Neural cell (in vitro differentiated cells): Measurements from ENCODE around the gene THRB. TPM values are rescaled to one million over a fixed set of nuclear protein-coding genes. Genes with fewer than 3 reads are reported as not detected.

Source experiments
- H2AFZ ChIP-seq: fragments of 200-600, 300-800 bp; sonication (generic), shearing (Covaris generic); 2 replicates; pipeline ENCODE4 v1.6.0; 2014; ENCODE audit warnings: low read depth, mild to moderate bottlenecking, antibody characterized with exemption, low read length, moderate library complexity
- H3F3A ChIP-seq: fragments of 200-600 bp; shearing (Covaris generic); 2 replicates; pipeline ENCODE4 v1.6.1; 2016; ENCODE audit warnings: mild to moderate bottlenecking, moderate library complexity, mixed read lengths, antibody characterized with exemption, low read length; ENCODE audit not compliant: insufficient read depth, poor library complexity, severe bottlenecking
- H3K27ac ChIP-seq: fragments of 200-600, 300-800 bp; sonication (generic), shearing (Covaris generic); 2 replicates; pipeline ENCODE4 v1.5.1; 2014; ENCODE audit warnings: mild to moderate bottlenecking, low read length, moderate library complexity
- H3K27me3 ChIP-seq: fragments of 300-800, 200-600 bp; sonication (generic), shearing (Covaris generic); 2 replicates; pipeline ENCODE4 v1.6.0; 2014; ENCODE audit warnings: mild to moderate bottlenecking, low read depth, low read length, moderate library complexity; ENCODE audit not compliant: insufficient read depth
- H3K36me3 ChIP-seq: fragments of 300-800, 200-600 bp; sonication (generic), shearing (Covaris generic); 2 replicates; pipeline ENCODE4 v1.5.1; 2014; ENCODE audit warnings: mild to moderate bottlenecking, antibody characterized with exemption, low read length, moderate library complexity; ENCODE audit not compliant: insufficient read depth
- H3K4me2 ChIP-seq: fragments of 300-800, 200-600 bp; sonication (generic), shearing (Covaris generic); 2 replicates; pipeline ENCODE4 v1.6.0; 2014; ENCODE audit warnings: mild to moderate bottlenecking, low read length
- H3K4me3 ChIP-seq: fragments of 300-800, 200-600 bp; sonication (generic), shearing (Covaris generic); 2 replicates; pipeline ENCODE4 v1.5.1; 2014; ENCODE audit warnings: mild to moderate bottlenecking, low read length, moderate library complexity
- H3K79me2 ChIP-seq: fragments of 200-600 bp; shearing (Covaris generic); replicated peaks from 2 replicates; pipeline ENCODE4 v1.6.0; 2014; ENCODE audit warnings: mild to moderate bottlenecking, low read length, moderate library complexity; ENCODE audit not compliant: insufficient read depth
- H3K9ac ChIP-seq: fragments of 300-800, 200-600 bp; sonication (generic), shearing (Covaris generic); 2 replicates; pipeline ENCODE4 v1.6.1; 2016; ENCODE audit warnings: mild to moderate bottlenecking, low read length, mixed read lengths
- H3K9me2 ChIP-seq: fragments of 200-600 bp; shearing (Covaris generic); 2 replicates; pipeline ENCODE4 v1.6.1; 2016; ENCODE audit warnings: mild to moderate bottlenecking, low read length, mixed read lengths; ENCODE audit not compliant: insufficient read depth
- H3K9me3 ChIP-seq: fragments of 200-600, 300-800 bp; sonication (generic), shearing (Covaris generic); 2 replicates; pipeline ENCODE4 v1.6.1; 2016; ENCODE audit warnings: mild to moderate bottlenecking, mixed run types, low read length, moderate library complexity, mixed read lengths
- H4K20me1 ChIP-seq: fragments of 200-600 bp; shearing (Covaris generic); 2 replicates; pipeline ENCODE4 v1.6.1; 2016; ENCODE audit warnings: mild to moderate bottlenecking, mixed run types; ENCODE audit not compliant: insufficient read depth
- EP300 ChIP-seq: fragments of 450-650 bp; conservative IDR thresholded peaks from 2 replicates; pipeline ENCODE4 v1.6.1; 2014; ENCODE audit warnings: antibody characterized with exemption, mild to moderate bottlenecking, moderate library complexity; ENCODE audit not compliant: poor library complexity, severe bottlenecking
- EZH2 ChIP-seq: fragments of 200-600, 300-800 bp; shearing (Covaris generic), sonication (generic); IDR thresholded peaks from 2 replicates; pipeline ENCODE4 v1.6.1; 2014; ENCODE audit warnings: antibody characterized with exemption, low read length, borderline replicate concordance, mild to moderate bottlenecking; ENCODE audit not compliant: insufficient read depth, poor library complexity, severe bottlenecking
- MXI1 ChIP-seq: fragments of 450-650 bp; conservative IDR thresholded peaks from 2 replicates; pipeline ENCODE4 v1.6.1; 2014; ENCODE audit warnings: antibody characterized with exemption, mild to moderate bottlenecking; ENCODE audit not compliant: poor library complexity, severe bottlenecking
- POLR2AphosphoS5 ChIP-seq: IDR thresholded peaks from 2 replicates; pipeline ENCODE4 v1.6.1; 2012
- RAD21 ChIP-seq: fragments of 450-650 bp; conservative IDR thresholded peaks from 2 replicates; pipeline ENCODE4 v1.6.1; 2014; ENCODE audit warnings: antibody characterized with exemption, mild to moderate bottlenecking, moderate library complexity
- SMC3 ChIP-seq: fragments of 450-650 bp; conservative IDR thresholded peaks from 2 replicates; pipeline ENCODE4 v1.6.1; 2014; ENCODE audit warnings: antibody characterized with exemption, mild to moderate bottlenecking, moderate library complexity; ENCODE audit not compliant: poor library complexity
- TAF1 ChIP-seq: IDR thresholded peaks from 2 replicates; pipeline ENCODE4 v1.6.1; 2012; ENCODE audit warnings: low read depth
- polyA plus RNA-seq: library from polyadenylated mRNA; depleted of rRNA; stranded (reverse); fragments of >200 nt; gene quantifications from 2 replicates; pipeline ENCODE4 v1.2.3, GENCODE V29; 2014
- TF ChIP-seq, protein P1 (sequence below): fragments of 450-650 bp; IDR thresholded peaks from 2 replicates; pipeline ENCODE4 v1.5.1; 2014; ENCODE audit warnings: antibody characterized with exemption, mild to moderate bottlenecking, moderate library complexity; ENCODE audit not compliant: poor library complexity, severe bottlenecking
- TF ChIP-seq, protein P2 (sequence below): IDR thresholded peaks from 2 replicates; pipeline ENCODE4 v1.6.1; 2012; ENCODE audit warnings: borderline replicate concordance

The THRB gene
- polyA plus RNA-seq, 1 donor from 2014 or later = 1.7 TPM

DNA sequence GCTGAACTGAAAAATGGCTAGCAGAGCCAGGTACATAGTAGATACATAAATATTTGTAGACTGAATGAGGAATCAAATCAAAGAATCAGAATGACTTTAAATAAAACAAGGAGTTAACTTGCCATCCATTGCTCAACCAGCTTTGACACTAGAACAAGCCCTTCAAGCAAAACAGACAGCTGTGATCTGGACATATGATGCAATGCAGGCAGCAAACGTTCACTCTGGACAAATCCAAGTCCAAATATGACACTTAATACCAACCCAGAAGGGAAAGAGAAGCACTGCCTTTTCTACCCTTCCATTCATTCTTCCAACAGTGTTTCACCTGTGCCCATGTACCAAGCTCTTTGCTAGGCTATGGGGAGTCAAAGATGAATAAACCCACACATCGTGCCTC lies 4.5 kb downstream of the THRB start:
- Histone ChIP-seq H3K36me3 (no peaks in the 10 kb centered on the region), H3K9ac (no peak overlapping the region), H3F3A (no peaks in the 10 kb centered on the region), H3K27ac (no peak overlapping the region), H3K4me2 (no peak overlapping the region), H3K9me2 (no peaks in the 10 kb centered on the region), H3K4me3 (no peak overlapping the region), H3K79me2 (no peaks in the 10 kb centered on the region), H3K9me3 (no peaks in the 10 kb centered on the region), H2AFZ (no peak overlapping the region), H3K27me3 (peaks cover 41% of the 10 kb centered on the region), H4K20me1 (no peaks in the 10 kb centered on the region)
- no peak for TF ChIP-seq TAF1
- no peak for TF ChIP-seq EP300
- TF ChIP-seq, protein P1, sequence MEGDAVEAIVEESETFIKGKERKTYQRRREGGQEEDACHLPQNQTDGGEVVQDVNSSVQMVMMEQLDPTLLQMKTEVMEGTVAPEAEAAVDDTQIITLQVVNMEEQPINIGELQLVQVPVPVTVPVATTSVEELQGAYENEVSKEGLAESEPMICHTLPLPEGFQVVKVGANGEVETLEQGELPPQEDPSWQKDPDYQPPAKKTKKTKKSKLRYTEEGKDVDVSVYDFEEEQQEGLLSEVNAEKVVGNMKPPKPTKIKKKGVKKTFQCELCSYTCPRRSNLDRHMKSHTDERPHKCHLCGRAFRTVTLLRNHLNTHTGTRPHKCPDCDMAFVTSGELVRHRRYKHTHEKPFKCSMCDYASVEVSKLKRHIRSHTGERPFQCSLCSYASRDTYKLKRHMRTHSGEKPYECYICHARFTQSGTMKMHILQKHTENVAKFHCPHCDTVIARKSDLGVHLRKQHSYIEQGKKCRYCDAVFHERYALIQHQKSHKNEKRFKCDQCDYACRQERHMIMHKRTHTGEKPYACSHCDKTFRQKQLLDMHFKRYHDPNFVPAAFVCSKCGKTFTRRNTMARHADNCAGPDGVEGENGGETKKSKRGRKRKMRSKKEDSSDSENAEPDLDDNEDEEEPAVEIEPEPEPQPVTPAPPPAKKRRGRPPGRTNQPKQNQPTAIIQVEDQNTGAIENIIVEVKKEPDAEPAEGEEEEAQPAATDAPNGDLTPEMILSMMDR = no peak

DNA sequence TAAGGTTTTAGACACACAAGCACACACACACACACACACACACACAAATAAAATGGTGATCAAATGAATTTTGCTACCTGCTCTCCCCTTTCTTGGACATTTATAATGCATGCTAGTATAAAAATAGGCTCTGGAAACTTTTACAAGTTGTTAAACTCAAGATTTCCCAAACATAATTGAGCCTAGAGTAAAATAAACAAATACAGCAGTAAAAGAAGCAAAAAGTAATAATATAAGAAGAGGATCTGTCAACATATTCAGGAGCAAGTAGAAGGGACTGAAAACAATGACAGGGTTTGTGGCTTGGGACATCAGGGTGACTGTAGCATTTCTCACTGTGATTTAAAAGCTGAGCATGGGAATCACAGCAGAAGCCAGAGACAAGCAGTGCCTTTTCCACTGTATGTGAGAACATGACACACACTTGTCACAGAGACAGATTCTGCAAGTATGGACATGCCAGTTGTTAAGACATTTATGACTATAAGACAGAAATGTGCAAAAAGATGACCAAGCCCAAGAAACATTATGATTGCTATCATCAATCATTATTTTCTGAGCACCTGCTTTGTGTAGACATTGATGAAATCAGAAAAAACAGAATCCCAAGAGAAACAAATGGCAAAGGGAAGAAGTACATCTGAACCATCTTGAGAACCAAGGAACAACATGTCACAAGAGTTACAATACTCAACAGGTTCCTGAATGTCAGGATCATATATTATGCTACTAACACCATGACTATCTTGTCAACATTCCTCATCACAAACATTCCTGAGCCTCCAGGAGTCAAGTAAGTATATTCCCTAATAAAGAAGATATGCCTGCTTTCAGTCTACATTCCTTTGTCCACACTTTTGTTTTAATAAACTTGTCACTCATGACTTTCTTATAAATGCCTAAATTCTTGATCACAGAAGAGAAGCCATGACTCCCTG lies 7.1 kb downstream of the THRB start:
- TF ChIP-seq POLR2AphosphoS5 (no peak), EZH2 (no peak), EP300 (no peak), TAF1 (no peak), SMC3 (no peak), RAD21 (no peak), MXI1 (no peak)
- TF ChIP-seq, protein P1 = no peak
- TF ChIP-seq, protein P2, sequence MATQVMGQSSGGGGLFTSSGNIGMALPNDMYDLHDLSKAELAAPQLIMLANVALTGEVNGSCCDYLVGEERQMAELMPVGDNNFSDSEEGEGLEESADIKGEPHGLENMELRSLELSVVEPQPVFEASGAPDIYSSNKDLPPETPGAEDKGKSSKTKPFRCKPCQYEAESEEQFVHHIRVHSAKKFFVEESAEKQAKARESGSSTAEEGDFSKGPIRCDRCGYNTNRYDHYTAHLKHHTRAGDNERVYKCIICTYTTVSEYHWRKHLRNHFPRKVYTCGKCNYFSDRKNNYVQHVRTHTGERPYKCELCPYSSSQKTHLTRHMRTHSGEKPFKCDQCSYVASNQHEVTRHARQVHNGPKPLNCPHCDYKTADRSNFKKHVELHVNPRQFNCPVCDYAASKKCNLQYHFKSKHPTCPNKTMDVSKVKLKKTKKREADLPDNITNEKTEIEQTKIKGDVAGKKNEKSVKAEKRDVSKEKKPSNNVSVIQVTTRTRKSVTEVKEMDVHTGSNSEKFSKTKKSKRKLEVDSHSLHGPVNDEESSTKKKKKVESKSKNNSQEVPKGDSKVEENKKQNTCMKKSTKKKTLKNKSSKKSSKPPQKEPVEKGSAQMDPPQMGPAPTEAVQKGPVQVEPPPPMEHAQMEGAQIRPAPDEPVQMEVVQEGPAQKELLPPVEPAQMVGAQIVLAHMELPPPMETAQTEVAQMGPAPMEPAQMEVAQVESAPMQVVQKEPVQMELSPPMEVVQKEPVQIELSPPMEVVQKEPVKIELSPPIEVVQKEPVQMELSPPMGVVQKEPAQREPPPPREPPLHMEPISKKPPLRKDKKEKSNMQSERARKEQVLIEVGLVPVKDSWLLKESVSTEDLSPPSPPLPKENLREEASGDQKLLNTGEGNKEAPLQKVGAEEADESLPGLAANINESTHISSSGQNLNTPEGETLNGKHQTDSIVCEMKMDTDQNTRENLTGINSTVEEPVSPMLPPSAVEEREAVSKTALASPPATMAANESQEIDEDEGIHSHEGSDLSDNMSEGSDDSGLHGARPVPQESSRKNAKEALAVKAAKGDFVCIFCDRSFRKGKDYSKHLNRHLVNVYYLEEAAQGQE = no peak
- no peaks in the 10 kb centered on the region for H3K9me3 ChIP-seq
- no peaks in the 10 kb centered on the region for H3K36me3 ChIP-seq
- H3K4me3 ChIP-seq = no peak overlapping the region
- no peak overlapping the region for H3K9ac ChIP-seq
- H3K9me2 ChIP-seq = no peaks in the 10 kb centered on the region
- H3K79me2 ChIP-seq = no peaks in the 10 kb centered on the region
- H3K27me3 ChIP-seq = peaks cover 15% of the 10 kb centered on the region
- no peaks in the 10 kb centered on the region for H4K20me1 ChIP-seq
- no peak overlapping the region for H3K27ac ChIP-seq
- H3K4me2 ChIP-seq = no peak overlapping the region
- no peaks in the 10 kb centered on the region for H3F3A ChIP-seq
- no peak overlapping the region for H2AFZ ChIP-seq
